Hepatocyte (in vitro differentiated cells): ENCODE measurements around the gene FAM118A.

Experiments
- EZH2phosphoT487 ChIP-seq: fragments of 200-600 bp; sonication (generic); IDR thresholded peaks from one replicate; pipeline ENCODE4 v1.6.1; 2018; ENCODE audit warnings: antibody characterized with exemption, mild to moderate bottlenecking, low read depth, moderate library complexity; ENCODE audit not compliant: unreplicated experiment, severe bottlenecking
- TF ChIP-seq, protein P1 (sequence below): fragments of 200-600 bp; sonication (generic); IDR thresholded peaks from 2 replicates; pipeline ENCODE4 v1.5.1; 2016; ENCODE audit warnings: antibody characterized with exemption, mild to moderate bottlenecking; ENCODE audit not compliant: poor library complexity

DNA sequence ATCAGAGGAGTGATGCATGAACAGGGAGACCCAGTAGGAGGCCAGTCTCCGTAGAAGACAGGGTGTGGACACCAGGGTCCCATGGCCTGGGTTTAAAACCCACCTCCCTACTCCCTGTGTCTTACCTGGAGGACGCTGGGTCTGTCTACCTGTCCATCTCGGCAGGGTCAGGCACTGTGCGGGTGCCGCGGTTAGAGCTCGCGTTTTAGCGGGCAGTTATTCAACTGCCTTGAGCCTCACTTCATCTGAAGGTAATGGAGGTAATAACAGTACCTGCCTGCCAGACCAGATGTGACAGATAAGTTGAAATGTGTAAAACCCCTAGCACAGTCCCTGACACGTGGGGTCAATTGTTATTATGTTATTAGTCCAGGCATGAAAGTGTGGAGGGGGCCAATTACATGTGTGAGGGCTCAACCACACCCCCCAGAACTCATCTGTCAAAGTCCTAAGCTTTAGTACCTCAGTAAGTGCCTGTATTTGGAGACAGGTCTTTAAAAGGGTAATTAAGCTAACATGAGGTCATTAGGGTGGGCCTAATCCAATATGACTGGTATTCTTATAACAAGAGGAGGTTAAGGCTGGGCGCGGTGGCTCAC, 33.1 kb upstream of the FAM118A start:
- TF ChIP-seq, protein P1, sequence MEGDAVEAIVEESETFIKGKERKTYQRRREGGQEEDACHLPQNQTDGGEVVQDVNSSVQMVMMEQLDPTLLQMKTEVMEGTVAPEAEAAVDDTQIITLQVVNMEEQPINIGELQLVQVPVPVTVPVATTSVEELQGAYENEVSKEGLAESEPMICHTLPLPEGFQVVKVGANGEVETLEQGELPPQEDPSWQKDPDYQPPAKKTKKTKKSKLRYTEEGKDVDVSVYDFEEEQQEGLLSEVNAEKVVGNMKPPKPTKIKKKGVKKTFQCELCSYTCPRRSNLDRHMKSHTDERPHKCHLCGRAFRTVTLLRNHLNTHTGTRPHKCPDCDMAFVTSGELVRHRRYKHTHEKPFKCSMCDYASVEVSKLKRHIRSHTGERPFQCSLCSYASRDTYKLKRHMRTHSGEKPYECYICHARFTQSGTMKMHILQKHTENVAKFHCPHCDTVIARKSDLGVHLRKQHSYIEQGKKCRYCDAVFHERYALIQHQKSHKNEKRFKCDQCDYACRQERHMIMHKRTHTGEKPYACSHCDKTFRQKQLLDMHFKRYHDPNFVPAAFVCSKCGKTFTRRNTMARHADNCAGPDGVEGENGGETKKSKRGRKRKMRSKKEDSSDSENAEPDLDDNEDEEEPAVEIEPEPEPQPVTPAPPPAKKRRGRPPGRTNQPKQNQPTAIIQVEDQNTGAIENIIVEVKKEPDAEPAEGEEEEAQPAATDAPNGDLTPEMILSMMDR: no peak
- no peak for TF ChIP-seq EZH2phosphoT487
